ENCODE measurements around the gene C19orf67. TPM values are rescaled to one million over a fixed set of nuclear protein-coding genes. Genes with fewer than 3 reads are reported as not detected.

Gene C19orf67
- total and polyA plus RNA-seq, 2 experiments from 2014 or later, result not detected

DNA sequence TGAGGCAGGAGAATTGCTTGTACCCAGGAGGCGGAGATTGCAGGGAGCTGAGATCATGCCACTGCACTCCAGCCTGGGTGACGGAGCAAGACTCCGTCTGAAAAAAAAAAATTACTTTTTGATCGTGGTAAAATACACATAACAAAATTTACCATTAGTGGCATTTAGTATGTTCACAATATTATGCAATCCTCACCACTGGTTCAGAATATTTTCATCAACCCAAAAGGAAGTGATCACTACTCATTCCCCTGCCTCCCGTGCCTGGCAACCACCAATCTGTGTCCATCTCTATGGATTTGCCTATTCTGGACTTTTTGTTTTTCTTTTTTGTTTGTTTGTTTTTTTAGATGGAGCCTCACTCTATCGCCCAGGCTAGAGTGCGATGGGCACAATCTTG is 22.5 kb downstream of the C19orf67 start:
- H3K27ac Mint-ChIP-seq, result no peak overlapping the region
- Histone ChIP-seq H4K20me1 (replicated peaks; ENCODE audit: insufficient read depth) (no peaks in the 10 kb centered on the region), H2AFZ (no peak overlapping the region), H3K4me1 (ENCODE audit: insufficient read depth) (peaks cover 8% of the 10 kb centered on the region; the same call in 1 of the 2 replicates), H3K4me2 (no peak overlapping the region), H3K4me3 (no peak overlapping the region), H3K27me3 (ENCODE audit: insufficient read depth) (peaks cover 19% of the 10 kb centered on the region), H3K36me3 (ENCODE audit: insufficient read depth) (no peaks in the 10 kb centered on the region), H3F3A (replicated peaks; ENCODE audit: low read depth) (0 out of 2 replicates have a peak, but pooled peaks cover 5% of the 10 kb centered on the region), H3K79me2 (replicated peaks; ENCODE audit: insufficient read depth) (no peaks in the 10 kb centered on the region), H3K27ac (ENCODE audit: low read depth) (no peak overlapping the region), H3K9me2 (ENCODE audit: insufficient read depth) (no peaks in the 10 kb centered on the region)
- H3K9me3 Mint-ChIP-seq, result no peaks in the 10 kb centered on the region
- ATAC-seq, result no peak
- H3K4me3 Mint-ChIP-seq, result no peak overlapping the region
- H3K36me3 Mint-ChIP-seq (ENCODE audit: low read depth), result no peaks in the 10 kb centered on the region
- H3K4me1 Mint-ChIP-seq, result peaks cover 10% of the 10 kb centered on the region
- TF ChIP-seq, protein P1, sequence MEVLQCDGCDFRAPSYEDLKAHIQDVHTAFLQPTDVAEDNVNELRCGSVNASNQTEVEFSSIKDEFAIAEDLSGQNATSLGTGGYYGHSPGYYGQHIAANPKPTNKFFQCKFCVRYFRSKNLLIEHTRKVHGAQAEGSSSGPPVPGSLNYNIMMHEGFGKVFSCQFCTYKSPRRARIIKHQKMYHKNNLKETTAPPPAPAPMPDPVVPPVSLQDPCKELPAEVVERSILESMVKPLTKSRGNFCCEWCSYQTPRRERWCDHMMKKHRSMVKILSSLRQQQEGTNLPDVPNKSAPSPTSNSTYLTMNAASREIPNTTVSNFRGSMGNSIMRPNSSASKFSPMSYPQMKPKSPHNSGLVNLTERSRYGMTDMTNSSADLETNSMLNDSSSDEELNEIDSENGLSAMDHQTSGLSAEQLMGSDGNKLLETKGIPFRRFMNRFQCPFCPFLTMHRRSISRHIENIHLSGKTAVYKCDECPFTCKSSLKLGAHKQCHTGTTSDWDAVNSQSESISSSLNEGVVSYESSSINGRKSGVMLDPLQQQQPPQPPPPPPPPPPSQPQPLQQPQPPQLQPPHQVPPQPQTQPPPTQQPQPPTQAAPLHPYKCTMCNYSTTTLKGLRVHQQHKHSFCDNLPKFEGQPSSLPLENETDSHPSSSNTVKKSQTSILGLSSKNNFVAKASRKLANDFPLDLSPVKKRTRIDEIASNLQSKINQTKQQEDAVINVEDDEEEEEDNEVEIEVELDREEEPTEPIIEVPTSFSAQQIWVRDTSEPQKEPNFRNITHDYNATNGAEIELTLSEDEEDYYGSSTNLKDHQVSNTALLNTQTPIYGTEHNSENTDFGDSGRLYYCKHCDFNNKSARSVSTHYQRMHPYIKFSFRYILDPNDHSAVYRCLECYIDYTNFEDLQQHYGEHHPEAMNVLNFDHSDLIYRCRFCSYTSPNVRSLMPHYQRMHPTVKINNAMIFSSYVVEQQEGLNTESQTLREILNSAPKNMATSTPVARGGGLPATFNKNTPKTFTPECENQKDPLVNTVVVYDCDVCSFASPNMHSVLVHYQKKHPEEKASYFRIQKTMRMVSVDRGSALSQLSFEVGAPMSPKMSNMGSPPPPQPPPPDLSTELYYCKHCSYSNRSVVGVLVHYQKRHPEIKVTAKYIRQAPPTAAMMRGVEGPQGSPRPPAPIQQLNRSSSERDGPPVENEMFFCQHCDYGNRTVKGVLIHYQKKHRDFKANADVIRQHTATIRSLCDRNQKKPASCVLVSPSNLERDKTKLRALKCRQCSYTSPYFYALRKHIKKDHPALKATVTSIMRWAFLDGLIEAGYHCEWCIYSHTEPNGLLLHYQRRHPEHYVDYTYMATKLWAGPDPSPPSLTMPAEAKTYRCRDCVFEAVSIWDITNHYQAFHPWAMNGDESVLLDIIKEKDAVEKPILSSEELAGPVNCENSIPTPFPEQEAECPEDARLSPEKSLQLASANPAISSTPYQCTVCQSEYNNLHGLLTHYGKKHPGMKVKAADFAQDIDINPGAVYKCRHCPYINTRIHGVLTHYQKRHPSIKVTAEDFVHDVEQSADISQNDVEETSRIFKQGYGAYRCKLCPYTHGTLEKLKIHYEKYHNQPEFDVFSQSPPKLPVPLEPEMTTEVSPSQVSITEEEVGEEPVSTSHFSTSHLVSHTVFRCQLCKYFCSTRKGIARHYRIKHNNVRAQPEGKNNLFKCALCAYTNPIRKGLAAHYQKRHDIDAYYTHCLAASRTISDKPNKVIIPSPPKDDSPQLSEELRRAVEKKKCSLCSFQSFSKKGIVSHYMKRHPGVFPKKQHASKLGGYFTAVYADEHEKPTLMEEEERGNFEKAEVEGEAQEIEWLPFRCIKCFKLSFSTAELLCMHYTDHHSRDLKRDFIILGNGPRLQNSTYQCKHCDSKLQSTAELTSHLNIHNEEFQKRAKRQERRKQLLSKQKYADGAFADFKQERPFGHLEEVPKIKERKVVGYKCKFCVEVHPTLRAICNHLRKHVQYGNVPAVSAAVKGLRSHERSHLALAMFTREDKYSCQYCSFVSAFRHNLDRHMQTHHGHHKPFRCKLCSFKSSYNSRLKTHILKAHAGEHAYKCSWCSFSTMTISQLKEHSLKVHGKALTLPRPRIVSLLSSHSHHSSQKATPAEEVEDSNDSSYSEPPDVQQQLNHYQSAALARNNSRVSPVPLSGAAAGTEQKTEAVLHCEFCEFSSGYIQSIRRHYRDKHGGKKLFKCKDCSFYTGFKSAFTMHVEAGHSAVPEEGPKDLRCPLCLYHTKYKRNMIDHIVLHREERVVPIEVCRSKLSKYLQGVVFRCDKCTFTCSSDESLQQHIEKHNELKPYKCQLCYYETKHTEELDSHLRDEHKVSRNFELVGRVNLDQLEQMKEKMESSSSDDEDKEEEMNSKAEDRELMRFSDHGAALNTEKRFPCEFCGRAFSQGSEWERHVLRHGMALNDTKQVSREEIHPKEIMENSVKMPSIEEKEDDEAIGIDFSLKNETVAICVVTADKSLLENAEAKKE (CRISPR knock-in tag; IDR thresholded peaks at IDR 0.05), result no peak
- no peak for TF ChIP-seq EZH2phosphoT487 (IDR thresholded peaks at IDR 0.05; ENCODE audit: unreplicated experiment)
- no peak for TF ChIP-seq ZNF331 (CRISPR knock-in tag; IDR thresholded peaks at IDR 0.05; ENCODE audit: low read depth)
- no peak for TF ChIP-seq JUNB (IDR thresholded peaks at IDR 0.05; ENCODE audit: unreplicated experiment)
- TF ChIP-seq NANOG (IDR thresholded peaks at IDR 0.05; ENCODE audit: borderline replicate concordance), result no peak
- TF ChIP-seq EZH2 (IDR thresholded peaks at IDR 0.05; ENCODE audit: low read depth, unreplicated experiment), result no peak
- TF ChIP-seq, protein P2, sequence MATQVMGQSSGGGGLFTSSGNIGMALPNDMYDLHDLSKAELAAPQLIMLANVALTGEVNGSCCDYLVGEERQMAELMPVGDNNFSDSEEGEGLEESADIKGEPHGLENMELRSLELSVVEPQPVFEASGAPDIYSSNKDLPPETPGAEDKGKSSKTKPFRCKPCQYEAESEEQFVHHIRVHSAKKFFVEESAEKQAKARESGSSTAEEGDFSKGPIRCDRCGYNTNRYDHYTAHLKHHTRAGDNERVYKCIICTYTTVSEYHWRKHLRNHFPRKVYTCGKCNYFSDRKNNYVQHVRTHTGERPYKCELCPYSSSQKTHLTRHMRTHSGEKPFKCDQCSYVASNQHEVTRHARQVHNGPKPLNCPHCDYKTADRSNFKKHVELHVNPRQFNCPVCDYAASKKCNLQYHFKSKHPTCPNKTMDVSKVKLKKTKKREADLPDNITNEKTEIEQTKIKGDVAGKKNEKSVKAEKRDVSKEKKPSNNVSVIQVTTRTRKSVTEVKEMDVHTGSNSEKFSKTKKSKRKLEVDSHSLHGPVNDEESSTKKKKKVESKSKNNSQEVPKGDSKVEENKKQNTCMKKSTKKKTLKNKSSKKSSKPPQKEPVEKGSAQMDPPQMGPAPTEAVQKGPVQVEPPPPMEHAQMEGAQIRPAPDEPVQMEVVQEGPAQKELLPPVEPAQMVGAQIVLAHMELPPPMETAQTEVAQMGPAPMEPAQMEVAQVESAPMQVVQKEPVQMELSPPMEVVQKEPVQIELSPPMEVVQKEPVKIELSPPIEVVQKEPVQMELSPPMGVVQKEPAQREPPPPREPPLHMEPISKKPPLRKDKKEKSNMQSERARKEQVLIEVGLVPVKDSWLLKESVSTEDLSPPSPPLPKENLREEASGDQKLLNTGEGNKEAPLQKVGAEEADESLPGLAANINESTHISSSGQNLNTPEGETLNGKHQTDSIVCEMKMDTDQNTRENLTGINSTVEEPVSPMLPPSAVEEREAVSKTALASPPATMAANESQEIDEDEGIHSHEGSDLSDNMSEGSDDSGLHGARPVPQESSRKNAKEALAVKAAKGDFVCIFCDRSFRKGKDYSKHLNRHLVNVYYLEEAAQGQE (IDR thresholded peaks at IDR 0.05; ENCODE audit: unreplicated experiment), result no peak
- TF ChIP-seq POLR2AphosphoS5 (IDR thresholded peaks at IDR 0.05; ENCODE audit: low read depth), result no peak
- no peak for TF ChIP-seq ZNF114 (CRISPR knock-in tag; IDR thresholded peaks at IDR 0.05)
- TF ChIP-seq, protein P3, sequence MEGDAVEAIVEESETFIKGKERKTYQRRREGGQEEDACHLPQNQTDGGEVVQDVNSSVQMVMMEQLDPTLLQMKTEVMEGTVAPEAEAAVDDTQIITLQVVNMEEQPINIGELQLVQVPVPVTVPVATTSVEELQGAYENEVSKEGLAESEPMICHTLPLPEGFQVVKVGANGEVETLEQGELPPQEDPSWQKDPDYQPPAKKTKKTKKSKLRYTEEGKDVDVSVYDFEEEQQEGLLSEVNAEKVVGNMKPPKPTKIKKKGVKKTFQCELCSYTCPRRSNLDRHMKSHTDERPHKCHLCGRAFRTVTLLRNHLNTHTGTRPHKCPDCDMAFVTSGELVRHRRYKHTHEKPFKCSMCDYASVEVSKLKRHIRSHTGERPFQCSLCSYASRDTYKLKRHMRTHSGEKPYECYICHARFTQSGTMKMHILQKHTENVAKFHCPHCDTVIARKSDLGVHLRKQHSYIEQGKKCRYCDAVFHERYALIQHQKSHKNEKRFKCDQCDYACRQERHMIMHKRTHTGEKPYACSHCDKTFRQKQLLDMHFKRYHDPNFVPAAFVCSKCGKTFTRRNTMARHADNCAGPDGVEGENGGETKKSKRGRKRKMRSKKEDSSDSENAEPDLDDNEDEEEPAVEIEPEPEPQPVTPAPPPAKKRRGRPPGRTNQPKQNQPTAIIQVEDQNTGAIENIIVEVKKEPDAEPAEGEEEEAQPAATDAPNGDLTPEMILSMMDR (conservative IDR thresholded peaks at IDR 0.05; ENCODE audit: low read depth in 2 of 2), result no peak
- TF ChIP-seq STAT1 (IDR thresholded peaks at IDR 0.05; ENCODE audit: unreplicated experiment), result no peak
- TF ChIP-seq, protein P4, sequence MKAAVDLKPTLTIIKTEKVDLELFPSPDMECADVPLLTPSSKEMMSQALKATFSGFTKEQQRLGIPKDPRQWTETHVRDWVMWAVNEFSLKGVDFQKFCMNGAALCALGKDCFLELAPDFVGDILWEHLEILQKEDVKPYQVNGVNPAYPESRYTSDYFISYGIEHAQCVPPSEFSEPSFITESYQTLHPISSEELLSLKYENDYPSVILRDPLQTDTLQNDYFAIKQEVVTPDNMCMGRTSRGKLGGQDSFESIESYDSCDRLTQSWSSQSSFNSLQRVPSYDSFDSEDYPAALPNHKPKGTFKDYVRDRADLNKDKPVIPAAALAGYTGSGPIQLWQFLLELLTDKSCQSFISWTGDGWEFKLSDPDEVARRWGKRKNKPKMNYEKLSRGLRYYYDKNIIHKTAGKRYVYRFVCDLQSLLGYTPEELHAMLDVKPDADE (IDR thresholded peaks at IDR 0.05), result no peak
- TF ChIP-seq CREB1 (CRISPR knock-in tag; IDR thresholded peaks at IDR 0.05; ENCODE audit: low read depth), result no peak
- no peak for DNase-seq (ENCODE audit: low spot score)
- peaks cover 21% of the 10 kb centered on the region for H3K27me3 Mint-ChIP-seq (ENCODE audit: insufficient read depth, low read depth, poor library complexity)
